Myometrial cell (primary cell): Measurements from ENCODE around the gene BHLHE40. TPM values are rescaled to one million over a fixed set of nuclear protein-coding genes. Genes with fewer than 3 reads are reported as not detected.

Experiments
- total RNA-seq: library from RNA; depleted of rRNA; stranded (reverse); fragments of >200 nt; gene quantifications from 2 replicates; pipeline ENCODE4 v1.2.3, GENCODE V29; 2015

BHLHE40 gene
- 65.0 and 73.8 TPM in 2 replicates for total RNA-seq

DNA sequence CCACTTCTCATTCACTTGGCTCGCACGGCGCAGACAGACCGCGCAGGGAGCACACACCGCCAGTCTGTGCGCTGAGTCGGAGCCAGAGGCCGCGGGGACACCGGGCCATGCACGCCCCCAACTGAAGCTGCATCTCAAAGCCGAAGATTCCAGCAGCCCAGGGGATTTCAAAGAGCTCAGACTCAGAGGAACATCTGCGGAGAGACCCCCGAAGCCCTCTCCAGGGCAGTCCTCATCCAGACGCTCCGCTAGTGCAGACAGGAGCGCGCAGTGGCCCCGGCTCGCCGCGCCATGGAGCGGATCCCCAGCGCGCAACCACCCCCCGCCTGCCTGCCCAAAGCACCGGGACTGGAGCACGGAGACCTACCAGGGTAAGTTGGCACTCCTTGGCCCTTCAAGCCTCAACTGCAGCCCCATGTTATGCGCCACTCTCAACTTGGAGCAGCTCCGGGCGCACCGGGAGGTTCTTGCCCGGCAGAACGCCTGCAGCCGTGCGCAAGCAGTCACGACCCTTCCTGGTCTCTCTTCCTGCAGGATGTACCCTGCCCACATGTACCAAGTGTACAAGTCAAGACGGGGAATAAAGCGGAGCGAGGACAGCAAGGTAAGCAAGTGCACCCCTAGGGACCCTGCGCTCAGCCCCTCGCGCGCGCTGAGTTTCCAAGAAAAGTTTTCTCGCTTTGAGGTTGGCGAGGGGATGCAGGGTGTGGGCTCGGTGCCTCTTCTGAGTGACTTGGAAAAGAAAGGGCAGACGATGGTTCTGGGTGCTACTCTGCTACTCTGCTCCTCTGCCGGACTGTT lies at the start of gene BHLHE40:
BHLHE40 (plus strand) TSS at position 10 of the 801 bp plus-strand sequence; CDS start at position 292, 282 bp downstream.

Other genes starting within 250 kb of the BHLHE40 start
- gene ARL8B, start 142.9 kb downstream of the BHLHE40 start, total RNA-seq: 31.1 and 36.5 TPM in 2 replicates
- gene EDEM1, start 208.3 kb downstream of the BHLHE40 start, total RNA-seq: 42.4 and 46.6 TPM in 2 replicates